NCI-H187 (cell line): ENCODE measurements around the gene NEK9.
"Not testable (repeated sequence)": the region's sequence is repeated elsewhere in the genome, so short reads cannot be mapped to it uniquely, and the experiment has no call there.

Experiments
- DNase-seq, 2 experiments: peaks; one replicate each; lab custom pipeline; 2025; lab: John Stamatoyannopoulos, UW

Gene NEK9

GRCh38 chr14:75144944-75145343 lies 18.1 kb upstream of the NEK9 start:
- DNase-seq = no peak

- no peak for DNase-seq
Observed at GRCh38 chr14:75143761-75144527, 17.1 kb upstream of the NEK9 start.

GRCh38 chr14:75142494-75142893 lies 15.6 kb upstream of the NEK9 start:
- DNase-seq = no peak

- no peak for DNase-seq
Observed at GRCh38 chr14:75141967-75142366, 15.1 kb upstream of the NEK9 start.

GRCh38 chr14:75141062-75141461 lies 14.2 kb upstream of the NEK9 start:
- DNase-seq = no peak

GRCh38 chr14:75140620-75141019 lies 13.8 kb upstream of the NEK9 start:
- DNase-seq = no peak

GRCh38 chr14:75139185-75139584 lies 12.3 kb upstream of the NEK9 start:
- no peak for DNase-seq

GRCh38 chr14:75138492-75138891 lies 11.6 kb upstream of the NEK9 start:
- DNase-seq = no peak

GRCh38 chr14:75134644-75135043 lies 7.8 kb upstream of the NEK9 start:
- no peak for DNase-seq

- DNase-seq = no peak
Observed at GRCh38 chr14:75133597-75133996, 6.7 kb upstream of the NEK9 start.

GRCh38 chr14:75132382-75133086 lies 5.7 kb upstream of the NEK9 start:
- peak; percentile 38 to 43 for DNase-seq

GRCh38 chr14:75128596-75128990 lies 1.7 kb upstream of the NEK9 start:
- no peak for DNase-seq

GRCh38 chr14:75127903-75128595 lies 1.2 kb upstream of the NEK9 start:
- DNase-seq = no peak

- DNase-seq = not testable (repeated sequence)
Observed at GRCh38 chr14:75127474-75127820, 599 bp upstream of the NEK9 start.

- DNase-seq = no peak
Observed at GRCh38 chr14:75126121-75126544, 715 bp downstream of the NEK9 start.

- DNase-seq = no peak
Observed at GRCh38 chr14:75125617-75126016, 1.2 kb downstream of the NEK9 start.

GRCh38 chr14:75123991-75124390 lies 2.9 kb downstream of the NEK9 start:
- DNase-seq = no peak

- DNase-seq = no peak
Observed at GRCh38 chr14:75121552-75121951, 5.3 kb downstream of the NEK9 start.

GRCh38 chr14:75120541-75121291 lies 6.1 kb downstream of the NEK9 start:
- no peak for DNase-seq

- no peak for DNase-seq
Observed at GRCh38 chr14:75119056-75119455, 7.8 kb downstream of the NEK9 start.

- no peak for DNase-seq
Observed at GRCh38 chr14:75113932-75114539, 12.8 kb downstream of the NEK9 start.

- DNase-seq = no peak
Observed at GRCh38 chr14:75109877-75110276, 17.0 kb downstream of the NEK9 start.
